Germinal center (tissue), 1 donor: ENCODE measurements around the gene PRAMEF7.
"Not testable (repeated sequence)": the region's sequence is repeated elsewhere in the genome, so short reads cannot be mapped to it uniquely, and the experiment has no call there.

Source experiments
- DNase-seq: peaks from one replicate; pipeline ENCODE4 v3.0.0; 2012; ENCODE audit warnings: mixed read lengths, low spot score

Gene PRAMEF7

GRCh38 chr1:12916310-12916709, at the start of gene PRAMEF7:
Gene PRAMEF7 (plus strand): TSS chr1:12916610. CDS start chr1:12917693, 1,083 bp downstream.
- not testable (repeated sequence) for DNase-seq

DNA sequence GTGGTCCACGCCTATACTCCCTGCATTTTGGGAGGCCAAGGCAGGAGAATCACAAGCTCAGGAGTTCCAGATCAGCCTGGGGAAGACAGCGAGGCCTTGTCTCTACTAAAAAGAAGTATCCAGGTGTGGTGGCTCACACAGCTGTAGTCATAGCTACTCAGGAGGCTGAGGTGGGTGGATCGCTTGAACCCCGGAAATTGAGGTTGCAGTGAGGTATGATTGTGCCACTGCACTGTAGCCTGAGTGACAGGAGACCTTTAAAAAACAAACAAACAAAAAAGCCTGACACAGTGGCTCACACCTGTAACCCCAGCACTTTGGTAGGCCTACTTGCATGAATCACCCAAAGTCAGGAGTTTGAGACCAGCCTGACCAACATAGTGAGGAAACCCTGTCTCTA, 38.0 kb upstream of the PRAMEF7 start:
- DNase-seq = not testable (repeated sequence)

DNA sequence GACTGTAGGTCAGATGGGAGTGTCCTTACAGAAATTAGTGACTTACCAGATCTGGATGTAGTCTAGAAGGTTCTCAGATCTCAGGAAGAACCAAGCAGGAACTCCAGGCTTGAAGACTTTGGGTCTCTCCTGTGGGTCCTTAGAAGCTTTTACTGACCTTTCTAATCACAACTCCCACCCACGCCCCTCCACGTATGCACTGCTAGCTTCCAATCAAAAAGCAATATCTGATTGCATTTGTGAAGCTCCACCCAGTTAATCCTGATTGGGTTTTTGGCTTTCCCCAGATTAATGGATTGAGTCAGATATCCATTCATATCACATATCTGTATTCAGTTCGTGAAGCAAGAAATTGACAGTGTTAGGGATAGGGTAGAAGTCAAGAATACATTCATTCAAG, 30.3 kb upstream of the PRAMEF7 start, which contains the start of gene PRAMEF4:
TSS of gene PRAMEF4 (minus strand) at position 101 of the 400 bp plus-strand sequence. CDS start 2,807 bp downstream, outside the sequence.
- DNase-seq = not testable (repeated sequence)

DNA sequence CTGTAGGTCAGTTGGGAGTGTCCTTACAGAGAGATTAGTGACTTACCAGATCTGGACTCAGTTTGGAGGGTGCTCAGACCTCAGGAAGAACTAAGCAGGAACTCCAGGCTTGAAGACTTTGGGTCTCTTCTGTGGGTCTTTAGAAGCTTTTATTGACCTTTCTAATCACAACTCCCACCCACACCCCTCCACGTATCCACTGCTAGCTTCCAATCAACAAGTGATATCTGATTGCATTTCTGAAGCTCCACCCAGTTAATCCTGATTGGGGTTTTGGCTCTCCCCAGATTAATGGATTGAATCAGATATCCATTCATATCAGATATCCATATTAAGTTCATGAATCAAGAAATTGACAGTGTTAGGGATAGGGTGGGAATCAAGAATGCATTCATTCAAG, 18.2 kb upstream of the PRAMEF7 start, which contains the start of gene PRAMEF10:
TSS of gene PRAMEF10 (minus strand) at position 101 of the 400 bp plus-strand sequence. CDS start 2,423 bp downstream, outside the sequence.
- DNase-seq = not testable (repeated sequence)

DNA sequence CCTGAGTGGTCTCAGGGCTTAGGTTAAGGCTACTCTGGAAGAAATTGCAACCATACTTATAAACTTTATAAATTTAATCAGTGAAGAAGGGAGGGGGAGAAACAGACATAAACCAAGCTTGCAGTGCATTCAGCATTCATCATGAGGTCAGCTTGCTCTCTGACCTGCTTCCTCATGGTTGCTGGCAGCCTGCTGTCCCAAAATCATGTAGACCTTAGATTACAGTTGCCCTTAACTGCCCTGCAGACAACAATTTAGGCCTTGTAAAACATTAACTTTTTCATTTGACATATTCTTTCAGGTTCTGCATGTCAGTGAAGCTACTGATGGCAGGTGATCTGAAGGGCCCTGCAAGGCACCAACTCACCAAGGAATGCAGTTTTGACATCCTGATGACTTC, 17.2 kb upstream of the PRAMEF7 start:
- DNase-seq = not testable (repeated sequence)

DNA sequence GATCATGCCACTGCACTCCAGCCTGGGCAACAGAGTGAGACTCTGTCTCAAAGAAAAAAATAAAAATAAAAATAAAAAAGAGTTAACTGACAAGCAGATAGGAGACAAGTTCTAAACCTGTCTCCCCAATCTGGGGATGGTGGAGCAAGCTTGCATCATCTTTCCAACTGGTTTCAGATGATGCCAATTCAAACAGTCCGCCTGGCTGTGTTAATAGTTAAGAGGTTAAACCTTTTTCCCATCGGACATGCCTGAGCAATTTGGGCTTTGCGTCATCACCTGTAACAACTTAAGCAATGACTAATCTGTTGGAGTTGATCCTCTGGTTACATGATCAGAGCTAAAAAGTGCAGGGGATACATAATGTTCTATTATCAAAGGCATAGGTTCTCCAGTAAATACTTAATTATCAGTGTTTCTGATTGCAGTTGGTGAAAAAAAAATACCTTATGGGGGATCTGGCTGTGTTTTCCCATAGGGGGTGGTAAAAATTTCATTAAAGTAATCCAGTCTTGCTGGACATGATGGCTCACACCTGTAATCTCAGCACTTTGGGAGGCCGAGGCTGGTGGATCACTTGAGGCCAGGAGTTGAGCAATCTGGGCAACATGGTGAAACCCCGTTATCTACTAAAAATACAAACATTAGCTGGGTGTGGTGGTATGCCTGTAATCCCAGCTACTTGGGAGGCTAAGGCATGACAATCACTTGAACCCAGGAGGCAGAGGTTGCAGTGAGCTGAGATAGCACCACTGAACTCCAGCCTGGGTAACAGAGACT, 12.4 kb upstream of the PRAMEF7 start:
- not testable (repeated sequence) for DNase-seq

GRCh38 chr1:12921749-12922148, 5.3 kb downstream of the PRAMEF7 start:
- DNase-seq = not testable (repeated sequence)

- not testable (repeated sequence) for DNase-seq
Observed at GRCh38 chr1:12924368-12924767, 8.0 kb downstream of the PRAMEF7 start.

- DNase-seq = not testable (repeated sequence)
Observed at GRCh38 chr1:12947480-12947879, 31.1 kb downstream of the PRAMEF7 start, which contains the start of gene PRAMEF6. Gene PRAMEF6 (minus strand): TSS chr1:12947580. CDS start chr1:12942518, 5,062 bp downstream.
